Erythroblast (primary cell): ENCODE measurements around the gene NOX3.

Experiments
- GATA1 ChIP-seq: IDR thresholded peaks from 2 replicates; pipeline ENCODE4 v1.6.1; 2011; ENCODE audit warnings: low read depth, mild to moderate bottlenecking, control low read depth, low read length, moderate library complexity
- POLR2A ChIP-seq: IDR thresholded peaks from 2 replicates; pipeline ENCODE4 v1.6.1; 2011; ENCODE audit warnings: mild to moderate bottlenecking, low read length

GRCh38 chr6:155455766-155456165, at the start of gene NOX3:
- no peak for TF ChIP-seq POLR2A
- TF ChIP-seq GATA1 = no peak
